HEK293 (cell line): ENCODE measurements around the gene FRMD8.

Experiments
- IKZF3 ChIP-seq: fragments of 450-650 bp; IDR thresholded peaks from 2 replicates; pipeline ENCODE4 v1.5.0; 2018; ENCODE audit warnings: missing biosample characterization, mild to moderate bottlenecking, missing genetic modification characterization, moderate library complexity
- ZNF404 ChIP-seq: fragments of 450-650 bp; formaldehyde crosslinking; IDR thresholded peaks from 2 replicates; pipeline ENCODE4 v1.5.1; 2017; ENCODE audit warnings: missing biosample characterization, missing genetic modification characterization
- TF ChIP-seq, protein P1 (sequence below): fragments of 450-650 bp; formaldehyde crosslinking; IDR thresholded peaks from 2 replicates; pipeline ENCODE4 v1.5.1; 2016; ENCODE audit warnings: missing biosample characterization, missing genetic modification characterization

DNA sequence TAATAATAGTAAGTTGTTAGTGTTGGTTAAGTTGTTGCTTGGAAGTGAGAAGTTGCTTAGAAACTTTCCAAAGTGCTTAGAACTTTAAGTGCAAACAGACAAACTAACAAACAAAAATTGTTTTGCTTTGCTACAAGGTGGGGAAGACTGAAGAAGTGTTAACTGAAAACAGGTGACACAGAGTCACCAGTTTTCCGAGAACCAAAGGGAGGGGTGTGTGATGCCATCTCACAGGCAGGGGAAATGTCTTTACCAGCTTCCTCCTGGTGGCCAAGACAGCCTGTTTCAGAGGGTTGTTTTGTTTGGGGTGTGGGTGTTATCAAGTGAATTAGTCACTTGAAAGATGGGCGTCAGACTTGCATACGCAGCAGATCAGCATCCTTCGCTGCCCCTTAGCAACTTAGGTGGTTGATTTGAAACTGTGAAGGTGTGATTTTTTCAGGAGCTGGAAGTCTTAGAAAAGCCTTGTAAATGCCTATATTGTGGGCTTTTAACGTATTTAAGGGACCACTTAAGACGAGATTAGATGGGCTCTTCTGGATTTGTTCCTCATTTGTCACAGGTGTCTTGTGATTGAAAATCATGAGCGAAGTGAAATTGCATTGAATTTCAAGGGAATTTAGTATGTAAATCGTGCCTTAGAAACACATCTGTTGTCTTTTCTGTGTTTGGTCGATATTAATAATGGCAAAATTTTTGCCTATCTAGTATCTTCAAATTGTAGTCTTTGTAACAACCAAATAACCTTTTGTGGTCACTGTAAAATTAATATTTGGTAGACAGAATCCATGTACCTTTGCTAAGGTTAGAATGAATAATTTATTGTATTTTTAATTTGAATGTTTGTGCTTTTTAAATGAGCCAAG is 38.9 kb downstream of the FRMD8 start:
- no peak for TF ChIP-seq IKZF3
- no peak for TF ChIP-seq ZNF404 (tag by site-specific recombination)
- TF ChIP-seq, protein P1, sequence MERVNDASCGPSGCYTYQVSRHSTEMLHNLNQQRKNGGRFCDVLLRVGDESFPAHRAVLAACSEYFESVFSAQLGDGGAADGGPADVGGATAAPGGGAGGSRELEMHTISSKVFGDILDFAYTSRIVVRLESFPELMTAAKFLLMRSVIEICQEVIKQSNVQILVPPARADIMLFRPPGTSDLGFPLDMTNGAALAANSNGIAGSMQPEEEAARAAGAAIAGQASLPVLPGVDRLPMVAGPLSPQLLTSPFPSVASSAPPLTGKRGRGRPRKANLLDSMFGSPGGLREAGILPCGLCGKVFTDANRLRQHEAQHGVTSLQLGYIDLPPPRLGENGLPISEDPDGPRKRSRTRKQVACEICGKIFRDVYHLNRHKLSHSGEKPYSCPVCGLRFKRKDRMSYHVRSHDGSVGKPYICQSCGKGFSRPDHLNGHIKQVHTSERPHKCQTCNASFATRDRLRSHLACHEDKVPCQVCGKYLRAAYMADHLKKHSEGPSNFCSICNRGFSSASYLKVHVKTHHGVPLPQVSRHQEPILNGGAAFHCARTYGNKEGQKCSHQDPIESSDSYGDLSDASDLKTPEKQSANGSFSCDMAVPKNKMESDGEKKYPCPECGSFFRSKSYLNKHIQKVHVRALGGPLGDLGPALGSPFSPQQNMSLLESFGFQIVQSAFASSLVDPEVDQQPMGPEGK = no peak
